ENCODE measurements around the gene CASP7. TPM values are rescaled to one million over a fixed set of nuclear protein-coding genes. Genes with fewer than 3 reads are reported as not detected.

Gene CASP7
- total RNA-seq (2022; extraction: Qiagen RNA extraction): 29.6 to 42.0 TPM (median 31.8 TPM) in 5 replicates

GRCh38 chr10:113679463-113680189 lies at the start of gene CASP7:
Gene CASP7 (plus strand): TSS chr10:113679912. CDS start chr10:113697494, 17,582 bp downstream.

GRCh38 chr10:113663908-113664307 lies 15.8 kb upstream of the CASP7 start, which contains the start of gene NRAP:
Gene NRAP (minus strand): TSS chr10:113664041. CDS start chr10:113663882, 159 bp downstream.

DNA sequence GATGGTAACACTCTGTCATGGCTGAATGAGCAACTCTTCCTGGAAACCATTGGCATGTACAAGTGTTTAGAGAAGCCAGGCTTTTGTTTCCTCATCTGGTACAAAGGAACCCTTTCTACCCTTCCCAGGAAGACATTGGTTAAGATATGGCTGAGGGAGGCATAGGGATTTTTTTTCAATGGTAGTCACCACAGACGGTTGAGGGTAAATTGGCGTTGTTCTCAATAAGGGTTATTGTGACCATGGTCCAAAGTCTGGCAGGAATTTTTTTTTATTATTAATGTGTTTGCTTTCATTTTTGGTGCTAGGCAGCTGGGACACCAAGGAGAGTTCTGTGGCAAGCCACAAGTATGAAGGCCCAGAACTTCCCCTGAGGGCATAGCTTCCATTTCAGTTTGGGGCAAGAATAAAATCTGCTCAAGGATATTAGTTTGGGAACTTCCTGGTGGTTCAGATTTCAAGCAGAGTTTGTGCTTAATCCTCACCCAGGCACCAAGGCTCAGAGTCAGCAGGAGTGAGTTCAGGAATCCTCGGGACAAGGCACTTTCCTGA lies 71.5 kb downstream of the CASP7 start, which contains the start of gene PLEKHS1:
PLEKHS1 (plus strand) TSS at position 502 of the 552 bp plus-strand sequence. CDS start 3,596 bp downstream, outside the sequence.

Other genes starting within 250 kb of the CASP7 start
- gene HABP2, start 126.9 kb upstream of the CASP7 start, total RNA-seq (2022; extraction: Qiagen RNA extraction): 0.07 to 0.15 TPM (median 0.12 TPM) in 5 replicates
- 0.01 TPM in 1 of 5 replicates, not detected in the others for gene NRAP, start 15.9 kb upstream of the CASP7 start, total RNA-seq (2022; extraction: Qiagen RNA extraction)
- gene PLEKHS1, start 71.8 kb downstream of the CASP7 start, total RNA-seq (2022; extraction: Qiagen RNA extraction): 0.03 to 0.09 TPM (median 0.07 TPM) in 4 of 5 replicates, not detected in the other
- gene DCLRE1A, start 174.2 kb downstream of the CASP7 start, total RNA-seq (2022; extraction: Qiagen RNA extraction): 8.8 to 11.0 TPM (median 9.8 TPM) in 5 replicates
- 5.4 to 7.6 TPM (median 6.4 TPM) in 5 replicates for gene NHLRC2, start 174.7 kb downstream of the CASP7 start, total RNA-seq (2022; extraction: Qiagen RNA extraction)